HG02759 (cell line): ENCODE measurements around the gene LRP6.
A peak's percentile ranks its signal among the peaks of the same experiment; 100 is the strongest.
"Not testable (repeated sequence)": the region's sequence is repeated elsewhere in the genome, so short reads cannot be mapped to it uniquely, and the experiment has no call there.

Experiments
- ATAC-seq: cut with Tn5 transposase; IDR thresholded peaks from one replicate; pipeline ENCODE4 v1.9.1; 2021; ENCODE audit warnings: mild to moderate bottlenecking, moderate library complexity; ENCODE audit not compliant: unreplicated experiment

Gene LRP6

DNA sequence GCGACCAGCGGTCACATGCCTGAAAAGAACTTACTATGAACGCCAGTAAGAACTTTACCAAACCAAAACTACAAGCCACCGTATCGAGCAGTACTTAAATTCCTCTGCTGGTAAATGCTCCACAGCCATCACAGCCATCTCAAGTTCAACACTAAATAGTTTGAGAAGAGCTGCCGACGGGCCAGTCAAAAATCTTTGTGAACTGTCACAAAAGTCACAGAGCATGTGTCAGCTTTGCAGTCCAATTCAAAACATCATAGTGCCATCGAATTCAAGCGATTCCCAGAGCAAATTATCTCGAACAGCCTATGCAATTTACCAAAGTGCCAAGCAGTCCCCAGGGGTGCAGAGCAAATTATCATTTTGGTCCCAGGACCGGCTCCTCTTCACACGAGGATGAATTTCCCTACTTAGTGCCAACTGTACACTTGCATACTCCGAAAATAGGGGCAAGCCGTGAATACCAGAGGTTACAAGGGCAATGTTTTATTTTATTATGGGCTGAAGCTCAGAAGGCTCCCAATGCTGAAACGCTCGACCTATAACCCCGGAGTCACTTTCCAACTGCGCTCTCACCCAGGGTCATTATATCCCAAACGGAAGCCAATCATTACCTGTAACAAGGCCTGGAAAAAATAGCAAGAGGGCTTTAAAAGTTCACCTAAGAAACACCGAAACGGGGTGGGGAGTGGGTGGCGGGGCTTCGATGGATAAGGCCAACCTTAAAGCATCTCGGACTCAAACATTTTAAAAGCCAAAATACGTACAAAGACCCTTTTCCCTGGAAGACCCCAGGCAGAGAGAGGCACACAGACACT is 1.1 kb downstream of the LRP6 start:
- no peak for ATAC-seq

DNA sequence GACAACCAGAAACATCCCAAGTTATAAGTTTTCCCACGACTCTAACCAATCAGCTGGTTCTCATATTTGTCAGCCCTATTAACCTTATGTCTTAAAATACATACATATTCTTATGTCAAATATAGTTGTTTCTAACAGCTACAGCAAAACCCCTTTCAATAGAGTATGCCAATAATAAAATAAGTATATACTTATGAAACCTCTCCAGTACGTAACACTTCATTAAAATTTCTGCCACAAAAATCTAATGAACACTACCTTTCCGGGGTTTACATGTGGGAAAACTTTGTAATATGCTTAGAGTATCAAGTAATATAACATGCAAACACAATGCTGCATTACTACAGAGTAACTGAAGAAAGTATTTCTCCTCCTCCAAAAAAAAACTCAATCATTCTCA is 1.8 kb downstream of the LRP6 start:
- no peak for ATAC-seq

DNA sequence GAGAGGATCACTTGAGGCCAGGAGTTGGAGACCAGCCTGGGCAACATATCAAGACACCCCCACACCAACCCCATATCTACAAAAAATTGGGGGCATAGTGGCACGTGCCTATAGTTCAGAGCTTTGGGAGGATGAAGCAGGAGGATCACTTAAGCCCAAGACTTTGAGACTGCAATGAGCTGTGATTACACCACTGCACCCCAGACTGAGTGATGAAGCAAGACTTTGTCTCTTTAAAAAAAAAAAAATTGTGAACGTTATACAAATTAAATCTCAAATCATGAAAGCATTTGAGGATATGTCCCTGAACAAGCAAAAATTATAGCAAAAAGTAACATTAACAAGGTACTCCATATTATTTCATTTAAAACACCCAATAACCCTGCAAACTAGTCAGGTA is 2.9 kb downstream of the LRP6 start:
- ATAC-seq: no peak

DNA sequence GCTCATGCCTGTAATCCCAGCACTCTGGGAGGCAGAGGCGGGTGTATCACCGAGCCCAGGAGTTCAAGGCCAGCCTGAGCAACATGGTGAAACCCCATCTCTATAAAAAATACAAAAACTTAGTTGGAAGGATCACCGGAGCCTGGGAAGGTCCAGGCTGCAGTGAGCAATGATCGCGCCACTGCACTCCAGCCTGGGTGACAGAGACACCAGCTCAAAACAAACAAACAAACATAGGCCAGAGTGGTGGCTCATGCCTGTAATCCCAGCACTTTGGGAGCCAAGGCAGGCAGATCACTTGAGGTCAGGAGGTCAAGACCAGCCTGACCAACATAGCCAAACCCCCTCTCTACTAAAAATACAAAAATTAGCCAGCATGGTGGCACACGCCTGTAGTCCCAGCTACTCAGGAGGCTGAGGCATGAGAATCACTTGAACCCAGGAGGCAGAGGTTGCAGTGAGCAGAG is 10.5 kb downstream of the LRP6 start:
- ATAC-seq: not testable (repeated sequence)

DNA sequence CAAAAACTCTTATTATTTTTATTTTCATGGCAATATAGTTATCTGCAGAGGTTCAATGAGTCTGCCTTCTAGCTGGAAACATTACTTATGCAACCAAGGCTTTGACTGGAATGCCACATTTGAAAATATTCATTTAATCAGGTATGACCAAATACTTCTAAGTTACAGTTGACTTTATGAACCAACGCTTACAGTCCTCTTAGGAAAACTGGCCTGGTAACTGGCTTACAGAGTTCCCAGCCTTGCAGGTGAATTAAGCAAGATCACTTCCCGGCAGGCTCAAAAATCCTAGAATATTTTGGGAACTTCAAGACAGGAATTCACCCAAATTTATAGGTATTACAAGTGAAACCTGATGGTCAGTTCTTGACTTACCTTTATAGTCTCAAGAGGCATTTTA is 12.3 kb downstream of the LRP6 start:
- ATAC-seq: no peak

DNA sequence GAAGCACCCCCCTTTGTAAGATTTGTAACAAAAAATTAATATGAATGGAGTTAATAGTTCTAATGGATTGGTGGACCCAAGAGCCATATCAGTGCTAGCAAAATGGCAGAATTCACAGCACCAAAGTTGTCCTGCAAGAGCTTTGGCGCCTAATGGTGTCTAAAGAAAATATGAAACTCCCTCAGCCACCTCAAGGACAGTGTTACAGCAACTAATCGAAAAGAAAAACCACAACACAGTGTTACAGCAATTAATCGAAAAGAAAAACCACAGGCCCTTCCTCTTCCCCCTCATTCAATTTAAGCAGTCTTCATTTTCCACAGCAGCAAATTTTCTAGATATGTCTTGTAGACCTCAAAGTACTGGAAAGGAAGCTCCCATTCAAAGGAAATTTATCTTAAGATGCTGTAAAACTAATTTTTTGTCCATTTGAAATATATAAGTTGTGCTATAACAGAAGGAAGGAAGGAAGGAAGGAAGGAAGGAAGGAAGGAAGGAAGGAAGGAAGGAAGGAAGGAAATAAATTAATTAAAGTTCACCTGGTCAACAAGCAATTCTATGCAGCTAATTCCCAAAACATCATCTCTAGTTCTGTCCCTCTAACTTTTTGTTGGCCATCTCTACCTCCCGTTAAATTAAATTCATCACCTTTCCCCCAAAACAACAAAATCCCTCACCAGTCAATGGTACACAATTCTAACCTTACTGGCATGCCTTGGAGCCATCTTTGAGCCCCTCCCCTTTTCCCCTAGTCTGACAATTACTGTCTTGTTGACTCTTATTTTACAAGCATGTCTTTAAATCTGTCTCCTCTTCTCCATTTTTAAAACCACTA is 17.4 kb downstream of the LRP6 start:
- ATAC-seq: no peak

DNA sequence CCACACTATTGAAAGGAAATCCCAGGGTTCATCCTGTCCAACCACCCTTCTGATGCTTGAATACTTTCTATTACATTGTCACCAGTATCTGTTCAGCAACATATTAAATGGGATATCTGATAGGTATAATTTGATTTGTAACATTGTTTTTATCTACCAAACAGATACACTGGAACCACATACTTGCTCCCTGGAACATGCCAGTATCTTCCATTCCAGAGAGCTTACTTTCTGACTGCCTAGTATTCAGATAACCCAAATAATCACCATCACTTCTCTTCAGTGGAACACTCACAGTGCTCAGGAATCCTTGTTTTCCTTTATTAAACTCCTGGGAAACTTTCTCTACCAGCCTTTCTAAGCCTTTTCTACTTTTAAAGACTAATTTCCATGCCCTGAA is 19.3 kb downstream of the LRP6 start:
- no peak for ATAC-seq

DNA sequence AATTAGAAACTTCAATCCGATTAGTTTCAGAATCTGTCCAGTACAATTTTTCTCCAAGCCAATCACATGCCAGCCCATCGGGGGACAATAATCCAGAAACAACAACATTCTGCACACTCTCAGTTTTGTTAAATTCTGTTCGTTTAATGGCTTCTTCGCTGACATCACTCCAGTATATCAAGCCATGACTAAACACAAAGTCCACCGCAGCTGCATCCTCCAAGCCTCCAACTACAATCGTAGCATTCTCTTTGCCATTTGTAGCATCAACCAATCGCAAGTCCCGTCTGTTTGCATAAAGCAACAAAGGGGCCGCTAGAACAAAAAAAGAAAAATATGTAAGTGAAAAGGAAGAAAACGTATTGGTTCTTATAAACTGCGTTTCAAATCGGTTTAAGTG is 22.5 kb downstream of the LRP6 start:
- ATAC-seq: no peak

DNA sequence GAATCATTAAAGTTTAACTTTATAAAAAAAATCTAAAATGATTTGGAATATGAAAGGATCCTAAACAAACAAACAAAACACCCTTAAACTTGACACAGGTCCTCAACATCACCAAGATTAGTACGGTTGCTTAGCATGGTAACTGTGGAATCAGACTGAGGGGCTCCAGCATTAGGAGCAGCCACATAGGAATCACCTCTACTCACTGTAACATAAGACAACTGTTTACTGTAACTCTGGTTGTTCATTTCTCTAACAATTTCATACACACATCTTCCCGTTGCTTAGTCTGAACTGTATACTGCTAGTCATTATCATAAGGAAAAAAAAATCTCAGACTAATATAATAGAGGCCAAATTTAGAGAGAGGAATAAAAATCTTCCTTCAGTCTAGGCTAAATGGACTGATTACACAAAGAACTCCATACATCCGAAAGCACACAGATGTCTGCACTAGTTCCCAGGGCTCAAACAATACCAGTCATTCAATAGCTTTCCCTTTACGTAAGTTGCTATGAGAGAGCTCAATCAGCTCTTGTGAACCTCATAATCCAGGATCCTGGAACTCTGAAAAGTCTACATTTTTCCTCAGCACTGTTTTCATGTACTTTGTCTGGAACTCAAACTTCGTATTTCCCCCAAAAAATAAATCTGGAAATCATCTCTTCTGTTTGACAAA is 26.0 kb downstream of the LRP6 start:
- ATAC-seq: no peak

DNA sequence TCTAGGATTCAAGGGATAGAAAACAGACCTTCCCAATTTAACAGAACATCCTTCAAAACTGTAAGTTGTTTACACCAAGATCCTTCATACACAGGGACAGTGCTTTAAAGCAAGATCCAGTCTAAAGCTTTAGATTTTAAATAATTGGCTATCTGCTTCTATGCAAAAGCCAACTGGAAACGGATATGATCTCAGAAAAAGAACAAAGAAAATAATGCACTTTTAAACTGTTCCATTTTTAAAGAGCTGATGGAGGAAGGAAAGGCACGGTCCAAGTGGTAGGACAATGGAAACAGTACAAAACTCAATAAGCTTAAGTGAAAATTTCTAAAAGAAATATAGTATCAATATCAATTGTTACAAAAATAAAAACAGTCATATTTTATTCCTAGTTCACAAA is 27.7 kb downstream of the LRP6 start:
- ATAC-seq: no peak

DNA sequence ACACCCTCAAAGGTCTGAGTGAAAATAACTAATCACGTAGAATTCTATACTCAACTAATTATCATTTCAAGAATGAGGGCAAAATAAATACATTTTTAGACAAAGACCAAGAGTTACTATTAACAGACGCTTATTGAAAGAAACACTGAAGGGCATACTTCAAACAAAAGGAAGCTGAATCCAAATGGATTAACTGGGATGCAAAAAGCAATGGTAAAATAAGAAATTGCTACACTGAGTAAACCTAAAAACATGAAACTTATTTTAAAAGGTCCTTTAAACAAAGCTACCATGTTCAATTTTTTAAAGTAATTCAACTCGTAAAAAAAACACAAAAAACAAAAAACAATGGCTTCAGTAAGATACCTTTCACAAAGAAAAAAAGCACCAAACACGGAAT is 28.2 kb downstream of the LRP6 start:
- no peak for ATAC-seq

DNA sequence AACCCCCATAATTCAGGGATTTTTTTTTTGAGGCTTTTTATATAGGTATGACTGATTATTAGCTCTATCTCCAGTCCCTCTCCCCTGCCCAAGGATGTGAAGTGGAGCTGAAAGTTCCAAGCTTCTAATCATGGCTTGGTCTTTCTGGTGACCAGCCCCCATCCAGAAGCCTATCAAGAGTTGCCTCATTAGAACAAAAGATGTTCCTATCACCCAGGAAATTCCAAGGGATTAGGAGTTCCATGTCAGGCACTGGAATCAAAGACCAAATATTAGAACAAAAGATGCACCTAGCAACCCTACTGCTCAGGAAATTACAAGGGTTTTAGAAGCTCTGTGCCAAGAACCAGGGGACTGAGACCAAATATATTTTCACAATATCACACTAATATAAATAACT is 29.9 kb downstream of the LRP6 start:
- no peak for ATAC-seq

DNA sequence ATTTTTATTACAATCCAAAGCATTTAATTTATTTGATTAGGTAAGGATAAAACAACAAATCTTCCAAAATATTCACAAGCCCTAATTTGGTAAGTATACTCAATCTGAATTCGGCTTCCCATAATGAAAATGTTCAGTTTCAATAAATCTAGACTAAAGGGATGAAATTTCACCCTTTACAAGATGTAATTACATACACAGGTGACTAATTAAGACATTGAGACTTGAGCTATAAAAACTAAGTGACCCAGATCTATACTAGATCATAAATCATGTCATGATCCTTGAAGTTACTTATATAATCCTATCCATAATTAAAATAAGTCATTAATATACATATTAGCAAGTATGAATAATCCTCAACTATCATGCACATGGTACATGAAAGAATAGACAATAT is 36.6 kb downstream of the LRP6 start:
- ATAC-seq: no peak

DNA sequence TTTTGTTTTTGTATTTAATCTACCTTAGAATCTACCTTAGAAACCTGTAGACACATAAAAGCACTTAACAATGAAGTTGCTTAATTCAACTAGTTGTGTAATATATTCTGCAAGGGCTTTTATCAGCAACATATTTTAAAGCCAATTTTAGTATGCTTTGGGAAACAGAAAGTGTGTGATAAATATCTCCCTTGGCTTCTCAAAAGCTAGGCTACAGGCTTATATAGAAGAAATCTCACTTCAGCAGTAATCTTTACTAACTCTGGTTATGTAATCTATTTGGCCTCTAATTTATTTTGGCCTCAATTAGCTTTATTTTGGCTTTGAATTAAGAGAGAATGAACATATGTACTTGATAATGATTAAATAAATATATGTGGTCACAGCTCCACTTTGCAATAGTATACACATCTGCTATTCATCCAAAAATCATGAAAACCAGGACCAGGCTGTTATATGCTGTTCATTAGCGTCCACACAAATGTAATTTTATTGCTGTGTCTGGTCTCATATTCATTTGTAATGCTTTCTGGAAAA is 37.2 kb downstream of the LRP6 start:
- ATAC-seq: no peak

DNA sequence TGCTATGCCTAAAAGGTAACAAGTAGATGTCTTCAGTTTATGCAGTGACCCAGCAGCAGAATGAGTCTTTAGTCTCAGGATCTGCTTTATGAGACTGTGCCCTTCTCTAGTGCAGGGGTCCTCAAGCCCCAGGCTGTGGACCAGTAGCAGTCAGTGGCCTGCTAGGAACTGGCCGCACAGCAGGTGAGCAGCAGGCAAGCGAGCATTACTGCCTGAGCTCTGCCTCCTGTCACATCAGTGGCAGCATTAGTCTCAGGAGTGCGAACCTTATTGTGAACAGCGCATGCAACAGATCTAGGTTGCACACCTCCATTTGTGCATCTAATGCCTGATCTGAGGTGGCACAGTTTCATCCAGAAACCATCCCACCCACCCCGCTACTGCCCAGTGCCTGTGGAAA is 38.4 kb downstream of the LRP6 start:
- no peak for ATAC-seq

DNA sequence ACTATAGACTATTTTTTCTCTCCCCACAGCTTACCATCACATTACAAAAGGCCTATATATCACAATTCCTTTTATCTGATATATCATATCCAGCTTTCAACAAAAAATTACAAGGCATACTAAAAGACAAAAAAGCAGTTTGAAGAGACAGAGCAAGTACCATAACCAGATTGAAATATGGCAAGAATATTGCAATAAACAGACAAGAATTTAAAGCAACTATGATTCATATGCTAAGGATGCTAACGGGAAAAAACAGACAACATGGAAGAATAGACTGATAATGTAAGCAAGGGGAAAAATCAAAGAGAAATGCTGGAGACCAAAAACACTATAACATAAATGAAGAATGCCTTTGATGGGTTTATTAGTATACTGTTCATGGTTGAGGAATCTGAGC is 40.7 kb downstream of the LRP6 start:
- no peak for ATAC-seq

DNA sequence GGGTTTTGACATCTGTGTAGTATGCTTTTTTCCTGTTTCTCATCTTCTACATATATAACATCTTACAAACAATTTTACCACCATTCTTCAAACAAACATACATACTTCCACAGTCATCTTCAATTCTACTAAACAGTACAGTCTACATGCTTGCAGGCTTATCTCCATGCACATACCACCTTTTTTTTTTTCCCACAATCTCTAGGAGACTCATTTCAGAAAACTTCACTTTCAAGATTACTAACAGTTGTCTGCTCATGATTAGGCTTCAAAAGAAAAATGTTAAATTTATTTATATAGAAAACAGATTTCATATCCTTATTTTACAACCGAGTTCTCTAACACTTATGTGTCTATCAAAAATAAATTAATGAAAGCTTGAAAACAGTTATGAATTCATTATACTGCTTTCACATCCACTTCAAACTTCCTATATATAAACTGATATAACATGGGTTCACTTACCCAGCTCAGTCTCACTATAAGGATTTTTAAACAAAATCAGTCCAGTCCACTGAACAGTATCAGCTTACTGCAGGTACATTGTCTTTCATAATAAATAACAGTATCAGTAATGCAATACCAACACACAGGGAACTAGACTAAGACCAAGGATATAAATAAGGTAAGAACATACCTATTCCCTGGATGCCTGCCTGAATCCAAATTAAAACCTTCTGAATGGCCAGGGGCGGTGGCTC is 42.5 kb downstream of the LRP6 start:
- ATAC-seq: peak; percentile 63

DNA sequence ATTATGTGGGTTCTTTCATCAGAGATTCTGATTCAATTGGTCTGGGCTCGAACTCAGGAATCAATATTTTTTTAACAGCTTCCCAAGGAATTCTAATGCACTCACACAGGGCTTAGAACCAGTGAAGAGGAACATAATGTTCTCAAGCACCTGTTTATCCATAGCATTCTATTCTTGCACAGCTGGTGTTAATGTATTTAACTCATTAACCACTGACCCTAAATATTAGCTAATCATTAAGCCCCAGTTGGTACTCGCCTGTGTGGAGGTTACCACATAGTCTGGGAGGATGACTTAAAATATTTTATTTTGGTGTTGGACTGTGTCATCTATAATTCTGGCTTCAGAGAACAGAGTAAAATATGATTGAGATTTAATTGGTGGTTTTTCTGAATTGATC is 45.3 kb downstream of the LRP6 start:
- ATAC-seq: peak; percentile 68

DNA sequence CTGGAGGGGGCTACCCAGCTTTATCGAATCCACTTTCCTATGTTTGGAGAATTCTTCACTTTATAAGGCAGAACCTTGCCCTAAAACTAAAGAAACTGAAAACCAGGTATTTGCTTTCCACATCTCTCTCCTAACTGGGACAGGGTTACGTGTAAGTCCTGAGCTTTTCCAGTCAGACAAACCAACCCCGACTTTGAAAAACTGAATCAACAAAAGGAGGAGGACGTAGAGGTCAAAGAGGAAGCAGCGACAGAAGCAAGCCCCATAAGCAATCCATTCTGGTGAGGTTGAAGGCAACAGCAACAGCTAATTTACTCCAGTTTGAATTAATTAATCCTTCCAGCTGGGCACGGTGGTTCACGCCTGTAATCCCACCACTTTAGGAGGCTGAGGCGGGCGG is 47.2 kb downstream of the LRP6 start:
- no peak for ATAC-seq

DNA sequence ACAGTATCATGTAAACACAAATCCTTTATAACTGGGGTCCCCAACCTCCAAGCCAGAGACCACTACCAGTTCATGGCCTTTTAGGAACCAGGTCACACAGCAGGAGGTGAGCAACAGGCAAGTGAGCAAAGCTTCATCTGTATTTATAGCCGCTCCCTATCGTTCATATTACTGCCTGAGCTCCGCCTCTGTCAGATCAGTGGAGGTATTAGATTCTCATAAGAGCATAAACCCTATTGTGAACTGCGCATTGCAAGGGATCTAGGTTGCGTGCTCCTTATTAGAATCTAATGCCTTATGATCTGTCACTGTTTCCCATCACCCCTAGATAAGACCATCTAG is 49.9 kb downstream of the LRP6 start:
- no peak for ATAC-seq
